ENCODE measurements around the gene GPR35. TPM values are rescaled to one million over a fixed set of nuclear protein-coding genes. Genes with fewer than 3 reads are reported as not detected.

The GPR35 gene
- total RNA-seq, 1 donor, result 1.1 TPM

DNA sequence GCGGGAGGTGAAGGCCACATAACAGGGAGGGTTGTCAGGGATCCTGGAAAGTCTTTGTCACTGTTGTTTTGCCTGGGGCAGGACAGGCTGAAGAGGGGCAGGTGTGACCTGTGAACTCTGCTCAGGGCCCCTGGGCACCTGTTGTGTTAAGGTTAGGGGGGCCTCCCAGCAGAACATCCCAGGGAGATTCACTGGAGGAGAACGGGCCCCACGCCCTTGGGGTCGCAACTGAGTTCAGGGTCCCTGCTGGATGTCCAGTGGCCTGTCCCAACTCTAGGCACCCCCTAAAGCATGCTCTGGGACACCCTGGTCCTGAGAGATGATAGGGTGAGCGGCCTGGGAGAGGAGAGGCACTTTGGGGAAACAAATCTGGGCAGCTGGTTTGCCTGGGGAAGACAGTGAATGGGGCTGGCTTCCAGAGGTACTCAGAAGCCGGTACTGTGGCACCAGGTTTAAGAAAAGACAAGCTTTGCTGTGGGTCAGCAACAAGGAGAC is 22.9 kb downstream of the GPR35 start:
- Histone ChIP-seq H3K36me3 (ENCODE audit: insufficient read depth, low read length) (no peaks in the 10 kb centered on the region), H3K9me3 (ENCODE audit: low read depth, low read length) (no peaks in the 10 kb centered on the region), H3K79me2 (ENCODE audit: insufficient read depth, low read length) (no peaks in the 10 kb centered on the region), H3K4me2 (ENCODE audit: insufficient read depth, low read length) (no peak overlapping the region), H3K4me3 (ENCODE audit: insufficient read depth, low read length) (no peak overlapping the region), H3K4me1 (ENCODE audit: insufficient read depth, low read length) (no peaks in the 10 kb centered on the region), H4K20me1 (ENCODE audit: insufficient read depth, low read length) (no peaks in the 10 kb centered on the region), H2AFZ (ENCODE audit: low read length) (no peak overlapping the region), H3K27ac (ENCODE audit: low read depth, low read length) (no peak overlapping the region), H3K27me3 (ENCODE audit: insufficient read depth, low read length) (peaks cover 52% of the 10 kb centered on the region)
- peak; percentile 45 for DNase-seq (ENCODE audit: insufficient read length, low spot score, missing footprints)
- TF ChIP-seq, protein P1, sequence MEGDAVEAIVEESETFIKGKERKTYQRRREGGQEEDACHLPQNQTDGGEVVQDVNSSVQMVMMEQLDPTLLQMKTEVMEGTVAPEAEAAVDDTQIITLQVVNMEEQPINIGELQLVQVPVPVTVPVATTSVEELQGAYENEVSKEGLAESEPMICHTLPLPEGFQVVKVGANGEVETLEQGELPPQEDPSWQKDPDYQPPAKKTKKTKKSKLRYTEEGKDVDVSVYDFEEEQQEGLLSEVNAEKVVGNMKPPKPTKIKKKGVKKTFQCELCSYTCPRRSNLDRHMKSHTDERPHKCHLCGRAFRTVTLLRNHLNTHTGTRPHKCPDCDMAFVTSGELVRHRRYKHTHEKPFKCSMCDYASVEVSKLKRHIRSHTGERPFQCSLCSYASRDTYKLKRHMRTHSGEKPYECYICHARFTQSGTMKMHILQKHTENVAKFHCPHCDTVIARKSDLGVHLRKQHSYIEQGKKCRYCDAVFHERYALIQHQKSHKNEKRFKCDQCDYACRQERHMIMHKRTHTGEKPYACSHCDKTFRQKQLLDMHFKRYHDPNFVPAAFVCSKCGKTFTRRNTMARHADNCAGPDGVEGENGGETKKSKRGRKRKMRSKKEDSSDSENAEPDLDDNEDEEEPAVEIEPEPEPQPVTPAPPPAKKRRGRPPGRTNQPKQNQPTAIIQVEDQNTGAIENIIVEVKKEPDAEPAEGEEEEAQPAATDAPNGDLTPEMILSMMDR (IDR thresholded peaks at IDR 0.05; ENCODE audit: extremely low read depth, low read depth, low read length), result no peak

DNA sequence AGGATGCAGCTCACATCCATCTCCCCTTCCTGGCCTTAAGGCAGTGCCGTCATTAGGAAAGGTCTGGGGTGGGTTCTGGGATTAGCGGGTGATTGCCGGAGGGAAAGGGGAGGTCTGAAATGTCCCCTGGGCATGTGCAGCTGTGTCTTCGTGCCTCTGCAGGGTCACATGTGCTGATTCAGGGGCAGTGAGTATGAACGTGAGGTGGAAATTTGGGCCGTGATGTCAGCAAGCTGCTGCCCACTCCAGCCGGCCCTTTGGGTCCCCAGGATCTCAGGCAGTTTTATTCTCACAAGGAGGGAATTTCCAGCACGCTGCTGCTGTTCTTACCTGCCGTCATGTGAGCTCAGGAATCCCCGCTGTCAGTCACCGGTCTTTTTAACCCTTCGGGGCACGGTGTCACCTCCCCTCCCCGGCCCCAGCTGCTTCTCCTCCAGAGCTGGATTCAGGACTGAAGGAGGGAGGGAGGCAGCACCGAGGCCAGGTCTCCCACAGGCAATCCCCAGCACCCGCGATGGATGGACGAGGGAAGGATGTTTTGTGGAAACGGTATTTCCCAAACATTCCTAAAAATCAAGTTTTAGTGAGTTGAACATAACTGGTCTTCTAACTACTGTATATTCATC is 23.5 kb downstream of the GPR35 start:
- Histone ChIP-seq H3K79me2 (ENCODE audit: insufficient read depth, low read length) (no peaks in the 10 kb centered on the region), H3K27me3 (ENCODE audit: insufficient read depth, low read length) (peaks cover 52% of the 10 kb centered on the region)

DNA sequence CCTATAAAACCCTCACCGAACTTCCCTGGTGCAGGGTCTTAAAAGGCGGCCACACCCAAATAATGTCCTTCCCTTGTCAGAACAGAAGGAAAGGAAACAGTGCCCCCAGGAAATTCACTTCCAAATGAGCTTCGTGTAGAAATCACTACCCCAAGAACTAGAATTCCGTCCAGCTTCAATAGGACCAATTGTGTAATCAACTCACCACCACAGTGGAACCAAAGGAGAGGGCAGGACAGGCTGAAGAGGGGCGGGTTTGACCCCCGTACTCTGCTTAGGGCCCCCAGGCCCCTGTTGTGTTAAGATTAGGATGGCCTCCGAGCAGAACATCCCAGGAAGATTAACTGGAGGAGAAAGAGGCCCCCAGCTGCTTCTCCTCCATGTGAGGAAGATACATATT is 24.1 kb downstream of the GPR35 start:
- no peaks in the 10 kb centered on the region for H3K79me2 ChIP-seq (ENCODE audit: insufficient read depth, low read length)
- TF ChIP-seq, protein P1 (IDR thresholded peaks at IDR 0.05; ENCODE audit: extremely low read depth, low read depth, low read length), result no peak
- H3K27me3 ChIP-seq (ENCODE audit: insufficient read depth, low read length), result peaks cover 52% of the 10 kb centered on the region
- H4K20me1 ChIP-seq (ENCODE audit: insufficient read depth, low read length), result no peaks in the 10 kb centered on the region
- H3K27ac ChIP-seq (ENCODE audit: low read depth, low read length), result no peak overlapping the region
- no peak overlapping the region for H3K4me2 ChIP-seq (ENCODE audit: insufficient read depth, low read length)
- no peaks in the 10 kb centered on the region for H3K36me3 ChIP-seq (ENCODE audit: insufficient read depth, low read length)
- H2AFZ ChIP-seq (ENCODE audit: low read length), result no peak overlapping the region
- H3K4me1 ChIP-seq (ENCODE audit: insufficient read depth, low read length), result no peaks in the 10 kb centered on the region
- H3K9me3 ChIP-seq (ENCODE audit: low read depth, low read length), result no peaks in the 10 kb centered on the region
- H3K4me3 ChIP-seq (ENCODE audit: insufficient read depth, low read length), result no peak overlapping the region
- DNase-seq (ENCODE audit: insufficient read length, low spot score, missing footprints), result peak; percentile 82

More for the DNA sequence above, 23.5 kb downstream of the GPR35 start:
- Histone ChIP-seq H3K4me1 (ENCODE audit: insufficient read depth, low read length) (no peaks in the 10 kb centered on the region), H3K4me2 (ENCODE audit: insufficient read depth, low read length) (no peak overlapping the region), H2AFZ (ENCODE audit: low read length) (no peak overlapping the region), H3K9me3 (ENCODE audit: low read depth, low read length) (no peaks in the 10 kb centered on the region), H3K4me3 (ENCODE audit: insufficient read depth, low read length) (no peak overlapping the region), H4K20me1 (ENCODE audit: insufficient read depth, low read length) (no peaks in the 10 kb centered on the region), H3K27ac (ENCODE audit: low read depth, low read length) (no peak overlapping the region), H3K36me3 (ENCODE audit: insufficient read depth, low read length) (no peaks in the 10 kb centered on the region)
- TF ChIP-seq, protein P1 (IDR thresholded peaks at IDR 0.05; ENCODE audit: extremely low read depth, low read depth, low read length), result no peak
- DNase-seq (ENCODE audit: insufficient read length, low spot score, missing footprints), result peak; percentile 53

DNA sequence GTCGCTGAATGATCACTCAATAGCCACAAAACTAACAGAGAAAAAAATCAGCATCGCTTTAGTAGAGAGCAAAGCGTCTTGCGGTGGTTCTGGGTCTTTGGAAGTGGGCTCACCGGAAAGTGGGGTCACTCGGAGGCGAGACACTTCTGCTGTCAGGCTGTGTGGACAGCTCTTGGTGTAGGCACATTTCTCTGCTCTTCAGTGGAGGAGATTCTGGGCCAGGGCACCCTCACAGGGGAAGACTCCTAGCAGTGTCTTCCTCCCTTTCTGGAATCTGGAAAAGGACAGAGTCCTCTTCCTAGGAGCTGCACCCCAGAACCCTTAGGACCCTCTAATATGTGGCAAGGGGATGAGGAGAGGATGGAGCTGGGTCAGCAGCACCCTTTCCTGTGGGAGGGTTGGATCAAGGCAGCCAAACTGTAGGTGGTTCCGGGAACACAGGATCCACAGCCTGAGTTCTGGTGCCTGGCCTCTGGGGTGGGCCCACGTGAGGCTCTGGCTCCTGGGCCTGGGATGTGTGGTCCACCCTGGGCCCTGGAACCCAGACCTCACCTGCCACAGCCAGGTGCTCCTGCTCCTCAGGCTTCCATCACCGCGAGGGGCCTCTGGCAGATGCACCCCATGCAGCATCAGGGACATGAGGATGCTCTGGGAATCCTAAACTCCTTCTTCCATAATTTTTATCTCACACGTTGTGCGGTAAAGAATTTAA is 25.1 kb downstream of the GPR35 start:
- no peak overlapping the region for H3K27ac ChIP-seq (ENCODE audit: low read depth, low read length)
- H3K9me3 ChIP-seq (ENCODE audit: low read depth, low read length), result no peaks in the 10 kb centered on the region
- TF ChIP-seq, protein P1 (IDR thresholded peaks at IDR 0.05; ENCODE audit: extremely low read depth, low read depth, low read length), result no peak
- H2AFZ ChIP-seq (ENCODE audit: low read length), result no peak overlapping the region
- H3K79me2 ChIP-seq (ENCODE audit: insufficient read depth, low read length), result no peaks in the 10 kb centered on the region
- H3K36me3 ChIP-seq (ENCODE audit: insufficient read depth, low read length), result no peaks in the 10 kb centered on the region
- H3K4me2 ChIP-seq (ENCODE audit: insufficient read depth, low read length), result no peak overlapping the region
- peaks cover 55% of the 10 kb centered on the region for H3K27me3 ChIP-seq (ENCODE audit: insufficient read depth, low read length)
- no peaks in the 10 kb centered on the region for H3K4me1 ChIP-seq (ENCODE audit: insufficient read depth, low read length)
- no peak overlapping the region for H3K4me3 ChIP-seq (ENCODE audit: insufficient read depth, low read length)
- peak; percentile 17 for DNase-seq (ENCODE audit: insufficient read length, low spot score, missing footprints)
- H4K20me1 ChIP-seq (ENCODE audit: insufficient read depth, low read length), result no peaks in the 10 kb centered on the region

Measured in osteoblast (primary cell).